CD4-positive, CD25-positive, alpha-beta regulatory T cell (primary cell): Measurements from ENCODE around the gene TRIL. TPM values are rescaled to one million over a fixed set of nuclear protein-coding genes. Genes with fewer than 3 reads are reported as not detected.

ENCODE experiments used
- ATAC-seq, 2 donors: fragments of 150-1000 bp; cut with Tn5 transposase; one replicate each; pipeline ENCODE4 v1.10.0; 2021; ENCODE audit warnings: low read depth in 2 of 2, moderate number of reproducible peaks in 2 of 2, moderate library complexity in 1 of 2
- DNase-seq, 3 donors: peaks; one replicate each; pipeline versions ENCODE4 v3.0.0 to v3.0.0-alpha.2; 2012 to 2022; ENCODE audit warnings: mixed read lengths in 1 of 3
- H3K27ac ChIP-seq: one replicate; pipeline ENCODE4 v1.7.0; 2013; ENCODE audit warnings: mild to moderate bottlenecking, low read length; ENCODE audit not compliant: insufficient read depth, poor library complexity, severe bottlenecking
- H3K27me3 ChIP-seq: one replicate; pipeline ENCODE4 v1.7.0; 2013; ENCODE audit warnings: low read length; ENCODE audit not compliant: control insufficient read depth, insufficient read depth
- H3K36me3 ChIP-seq: one replicate; pipeline ENCODE4 v1.7.0; 2013; ENCODE audit warnings: mild to moderate bottlenecking, low read length, moderate library complexity; ENCODE audit not compliant: control insufficient read depth, insufficient read depth
- H3K4me1 ChIP-seq: 2 replicates; pipeline ENCODE4 v1.7.0; 2013; ENCODE audit warnings: mild to moderate bottlenecking, low read length; ENCODE audit not compliant: insufficient read depth, control insufficient read depth, poor library complexity, severe bottlenecking
- H3K4me3 ChIP-seq: one replicate; pipeline ENCODE4 v1.7.0; 2013; ENCODE audit warnings: low read depth, mild to moderate bottlenecking, low read length, moderate library complexity
- H3K9me3 ChIP-seq, 2 experiments: 1 replicate in 1 of 2; 2 replicates in 1 of 2; pipeline ENCODE4 v1.7.0; 2013; ENCODE audit warnings: low read length in 2 of 2, mild to moderate bottlenecking in 1 of 2, moderate library complexity in 1 of 2; ENCODE audit not compliant: control insufficient read depth in 2 of 2
- H3K27ac Mint-ChIP-seq, 3 donors: one replicate each; pipeline ENCODE4 v1.8.0; 2020 to 2022; ENCODE audit warnings: mild to moderate bottlenecking in 3 of 3, mixed read lengths in 3 of 3, moderate library complexity in 2 of 3
- H3K27me3 Mint-ChIP-seq: one replicate; pipeline ENCODE4 v1.8.0; 2022; ENCODE audit warnings: mild to moderate bottlenecking, mixed read lengths
- H3K36me3 Mint-ChIP-seq: one replicate; pipeline ENCODE4 v1.8.0; 2020; ENCODE audit warnings: mixed read lengths
- H3K4me1 Mint-ChIP-seq, 4 donors: one replicate each; pipeline ENCODE4 v1.8.0; 2020 to 2022; ENCODE audit warnings: mixed read lengths in 4 of 4, mild to moderate bottlenecking in 1 of 4
- H3K4me3 Mint-ChIP-seq, 4 donors: one replicate each; pipeline ENCODE4 v1.8.0; 2020 to 2022; ENCODE audit warnings: mild to moderate bottlenecking in 4 of 4, mixed read lengths in 4 of 4, moderate library complexity in 3 of 4
- H3K9me3 Mint-ChIP-seq, 7 donors: one replicate each; pipeline ENCODE4 v1.8.0; 2020 to 2022; ENCODE audit warnings: mixed read lengths in 7 of 7, mild to moderate bottlenecking in 3 of 7, moderate library complexity in 2 of 7
- polyA plus RNA-seq, 4 donors: library from polyadenylated mRNA; unstranded; fragments of 300-500 nt; fragmentation: Illumina TruSeq; gene quantifications; one replicate each; pipeline ENCODE4 v1.2.3, GENCODE V29; 2021
- total RNA-seq: library from RNA; stranded (reverse); gene quantifications from one replicate; pipeline ENCODE4 v1.2.3, GENCODE V29; 2022

TRIL gene
- total and polyA plus RNA-seq, 5 donors from 2014 or later: not detected

GRCh38 chr7:28954946-28955345 is 3.2 kb downstream of the TRIL start:
- Histone ChIP-seq H3K9me3 (no peaks in the 10 kb centered on the region), H3K27me3 (peaks cover 10% of the 10 kb centered on the region), H3K36me3 (no peaks in the 10 kb centered on the region), H3K27ac (no peak overlapping the region), H3K4me1 (peaks cover 9% of the 10 kb centered on the region), H3K4me3 (no peak overlapping the region)
- H3K27ac Mint-ChIP-seq: no peak overlapping the region
- peaks cover 58% of the 10 kb centered on the region for H3K27me3 Mint-ChIP-seq
- H3K4me1 Mint-ChIP-seq: peaks cover 0 to 11% (median 0%) of the 10 kb centered on the region in 4 donors
- ATAC-seq (no peak), DNase-seq (no peak)
- H3K9me3 Mint-ChIP-seq: peaks cover 0 to 2% (median 0%) of the 10 kb centered on the region in 7 donors
- H3K4me3 Mint-ChIP-seq: no peak overlapping the region
- no peaks in the 10 kb centered on the region for H3K36me3 Mint-ChIP-seq

GRCh38 chr7:28954471-28954870 is 3.7 kb downstream of the TRIL start:
- DNase-seq (no peak), ATAC-seq (no peak)
- H3K4me3 ChIP-seq: no peak overlapping the region
- no peaks in the 10 kb centered on the region for H3K36me3 Mint-ChIP-seq
- H3K4me1 Mint-ChIP-seq: peaks cover 0 to 11% (median 0%) of the 10 kb centered on the region in 4 donors
- H3K27me3 ChIP-seq: peaks cover 10% of the 10 kb centered on the region
- no peaks in the 10 kb centered on the region for H3K36me3 ChIP-seq
- no peaks in the 10 kb centered on the region for H3K9me3 ChIP-seq
- no peak overlapping the region for H3K27ac ChIP-seq
- peaks cover 0 to 2% (median 0%) of the 10 kb centered on the region in 7 donors for H3K9me3 Mint-ChIP-seq
- no peak overlapping the region for H3K27ac Mint-ChIP-seq
- no peak overlapping the region for H3K4me3 Mint-ChIP-seq
- H3K27me3 Mint-ChIP-seq: peaks cover 53% of the 10 kb centered on the region
- peaks cover 9% of the 10 kb centered on the region for H3K4me1 ChIP-seq

DNA sequence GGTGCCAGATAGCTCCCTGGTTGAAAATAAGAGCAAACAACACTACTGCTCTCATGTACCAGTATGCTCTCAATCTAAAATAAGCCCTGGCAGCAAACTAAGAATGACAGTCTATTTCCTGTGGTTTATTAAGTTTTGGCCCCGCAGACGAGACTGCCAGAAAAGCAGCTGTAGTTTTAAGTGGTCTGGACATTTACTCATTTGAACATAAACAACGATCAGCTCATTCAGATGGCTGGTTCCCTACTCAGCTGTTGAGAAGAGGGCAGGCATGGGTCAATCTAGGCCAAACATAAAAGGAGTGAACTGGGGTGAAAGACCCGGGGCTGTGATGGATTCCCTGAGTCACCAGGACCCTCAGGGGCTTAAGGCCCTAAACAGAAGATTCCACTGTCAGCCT is 4.5 kb downstream of the TRIL start:
- peaks cover 45% of the 10 kb centered on the region for H3K27me3 Mint-ChIP-seq
- peaks cover 9% of the 10 kb centered on the region for H3K4me1 ChIP-seq
- peaks cover 0 to 2% (median 0%) of the 10 kb centered on the region in 7 donors for H3K9me3 Mint-ChIP-seq
- peaks cover 5% of the 10 kb centered on the region for H3K27me3 ChIP-seq
- H3K27ac Mint-ChIP-seq: no peak overlapping the region
- no peak overlapping the region for H3K4me3 Mint-ChIP-seq
- H3K4me3 ChIP-seq: no peak overlapping the region
- DNase-seq: no peak
- no peak for ATAC-seq
- no peak overlapping the region for H3K27ac ChIP-seq
- no peaks in the 10 kb centered on the region for H3K36me3 Mint-ChIP-seq
- no peaks in the 10 kb centered on the region for H3K36me3 ChIP-seq
- peaks cover 0 to 6% (median 0%) of the 10 kb centered on the region in 4 donors for H3K4me1 Mint-ChIP-seq
- H3K9me3 ChIP-seq: no peaks in the 10 kb centered on the region

GRCh38 chr7:28942168-28942567 is 16.0 kb downstream of the TRIL start:
- Histone ChIP-seq H3K27ac (no peak overlapping the region), H3K27me3 (peaks cover 2% of the 10 kb centered on the region), H3K4me3 (no peak overlapping the region), H3K9me3 (no peaks in the 10 kb centered on the region), H3K36me3 (no peaks in the 10 kb centered on the region), H3K4me1 (no peaks in the 10 kb centered on the region)
- H3K9me3 Mint-ChIP-seq: no peaks in the 10 kb centered on the region
- no peaks in the 10 kb centered on the region for H3K36me3 Mint-ChIP-seq
- H3K27ac Mint-ChIP-seq: no peak overlapping the region
- no peaks in the 10 kb centered on the region for H3K4me1 Mint-ChIP-seq
- ATAC-seq (no peak), DNase-seq (no peak)
- H3K27me3 Mint-ChIP-seq: peaks cover 6% of the 10 kb centered on the region
- H3K4me3 Mint-ChIP-seq: no peak overlapping the region

DNA sequence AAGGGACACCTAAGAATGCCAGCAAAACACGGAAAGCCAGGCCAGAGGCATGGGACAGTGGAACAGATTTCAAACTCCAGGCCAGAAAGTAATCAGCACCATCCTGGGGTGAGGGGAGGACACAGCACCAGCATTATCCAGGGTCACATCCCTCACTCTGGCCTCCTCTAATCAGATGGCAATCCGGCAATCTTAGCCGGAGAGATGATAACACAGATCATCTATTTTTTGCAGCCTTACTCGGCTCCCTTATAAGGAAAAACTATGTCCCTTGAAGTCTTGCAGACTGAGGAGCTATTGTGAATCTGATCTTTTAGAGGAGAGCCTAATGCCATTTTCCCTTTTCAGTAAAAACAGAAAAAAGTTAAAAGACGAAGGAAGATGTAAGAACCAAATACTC is 16.5 kb downstream of the TRIL start:
- H3K27me3 Mint-ChIP-seq: peaks cover 6% of the 10 kb centered on the region
- Histone ChIP-seq H3K36me3 (no peaks in the 10 kb centered on the region), H3K27ac (no peak overlapping the region), H3K4me1 (no peaks in the 10 kb centered on the region), H3K4me3 (no peak overlapping the region), H3K27me3 (peaks cover 2% of the 10 kb centered on the region), H3K9me3 (no peaks in the 10 kb centered on the region)
- no peak for ATAC-seq
- H3K9me3 Mint-ChIP-seq: peaks cover 0 to under 1% (median 0%) of the 10 kb centered on the region in 7 donors
- no peak overlapping the region for H3K4me3 Mint-ChIP-seq
- H3K27ac Mint-ChIP-seq: no peak overlapping the region
- no peak for DNase-seq
- H3K36me3 Mint-ChIP-seq: no peaks in the 10 kb centered on the region
- H3K4me1 Mint-ChIP-seq: no peaks in the 10 kb centered on the region

- Histone ChIP-seq H3K27me3 (peaks cover 2% of the 10 kb centered on the region), H3K4me1 (no peaks in the 10 kb centered on the region), H3K36me3 (no peaks in the 10 kb centered on the region), H3K9me3 (no peaks in the 10 kb centered on the region), H3K4me3 (no peak overlapping the region), H3K27ac (no peak overlapping the region)
- DNase-seq: no peak
- no peak overlapping the region for H3K27ac Mint-ChIP-seq
- no peak for ATAC-seq
- no peaks in the 10 kb centered on the region for H3K4me1 Mint-ChIP-seq
- peaks cover 0 to 2% (median 0%) of the 10 kb centered on the region in 7 donors for H3K9me3 Mint-ChIP-seq
- no peaks in the 10 kb centered on the region for H3K36me3 Mint-ChIP-seq
- H3K27me3 Mint-ChIP-seq: peaks cover 6% of the 10 kb centered on the region
- H3K4me3 Mint-ChIP-seq: no peak overlapping the region
These were observed 17.3 kb downstream of the TRIL start for GRCh38 chr7:28940741-28941384.

- no peak overlapping the region for H3K27ac Mint-ChIP-seq
These were observed 18.1 kb downstream of the TRIL start for GRCh38 chr7:28939844-28940544.

DNA sequence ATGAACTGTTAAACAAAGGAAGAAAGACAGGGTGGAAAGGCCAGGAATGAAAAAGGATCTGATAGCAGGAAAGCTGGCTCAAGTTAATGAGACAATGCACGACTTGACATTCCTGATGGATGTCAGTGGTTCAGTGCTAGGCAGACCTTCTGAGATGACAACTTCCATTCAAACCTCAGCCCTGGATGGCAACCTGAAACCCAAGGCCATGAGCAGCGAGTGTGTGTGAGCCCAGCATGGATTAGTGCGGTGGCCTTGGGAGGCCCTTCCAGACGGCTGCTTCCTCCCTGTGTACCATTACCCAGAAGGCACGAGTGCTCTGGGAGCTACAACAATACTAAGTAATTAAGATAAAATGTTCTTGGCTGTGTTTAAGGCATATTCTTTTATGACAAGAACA is 18.8 kb downstream of the TRIL start:
- Histone ChIP-seq H3K4me3 (no peak overlapping the region), H3K36me3 (no peaks in the 10 kb centered on the region)
- no peak overlapping the region for H3K4me3 Mint-ChIP-seq

More at GRCh38 chr7:28939844-28940544, 18.1 kb downstream of the TRIL start:
- ATAC-seq (no peak), DNase-seq (no peak)
- H3K4me1 Mint-ChIP-seq: no peaks in the 10 kb centered on the region
- peaks cover 6% of the 10 kb centered on the region for H3K27me3 Mint-ChIP-seq
- Histone ChIP-seq H3K27me3 (peaks cover 2% of the 10 kb centered on the region), H3K36me3 (no peaks in the 10 kb centered on the region), H3K4me3 (no peak overlapping the region), H3K27ac (no peak overlapping the region), H3K9me3 (no peaks in the 10 kb centered on the region), H3K4me1 (no peaks in the 10 kb centered on the region)
- H3K4me3 Mint-ChIP-seq: no peak overlapping the region
- H3K36me3 Mint-ChIP-seq: no peaks in the 10 kb centered on the region
- H3K9me3 Mint-ChIP-seq: peaks cover 0 to 2% (median 0%) of the 10 kb centered on the region in 7 donors

More for the DNA sequence above, 18.8 kb downstream of the TRIL start:
- Histone ChIP-seq H3K27ac (no peak overlapping the region), H3K4me1 (no peaks in the 10 kb centered on the region), H3K9me3 (no peaks in the 10 kb centered on the region), H3K27me3 (peaks cover 3% of the 10 kb centered on the region)
- H3K4me1 Mint-ChIP-seq: no peaks in the 10 kb centered on the region
- ATAC-seq (no peak), DNase-seq (no peak)
- peaks cover 6% of the 10 kb centered on the region for H3K27me3 Mint-ChIP-seq
- H3K9me3 Mint-ChIP-seq: peaks cover 0 to 2% (median 0%) of the 10 kb centered on the region in 7 donors
- no peak overlapping the region for H3K27ac Mint-ChIP-seq
- H3K36me3 Mint-ChIP-seq: no peaks in the 10 kb centered on the region
